ENCODE measurements around the gene BTBD2.
A peak's percentile ranks its signal among the peaks of the same experiment; 100 is the strongest.

Gene BTBD2

DNA sequence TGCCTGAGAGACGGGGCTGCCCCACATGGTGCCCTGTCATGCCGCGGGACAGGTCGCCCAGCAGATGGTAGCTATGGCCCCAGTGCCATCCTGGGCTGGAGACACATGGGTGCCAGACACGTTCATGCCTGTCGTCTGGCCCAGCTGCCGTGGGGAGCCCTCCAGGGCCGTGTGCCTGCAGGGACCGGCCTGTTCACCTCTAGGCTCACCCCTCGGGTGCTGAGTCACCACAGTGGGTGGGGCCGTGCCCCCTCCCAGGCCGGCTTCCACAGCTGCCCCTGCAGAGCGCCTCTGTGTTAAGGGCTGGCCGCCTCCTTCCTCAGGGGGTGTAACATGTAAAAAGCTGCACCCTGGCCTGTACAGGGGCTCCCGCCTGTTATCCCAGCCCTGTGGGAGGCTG, 38.4 kb downstream of the BTBD2 start:
- no peak overlapping the region for H3K4me3 ChIP-seq (ENCODE audit: low read depth, low read length)
- H3K4me1 ChIP-seq (ENCODE audit: control insufficient read depth in 1 of 2, insufficient read depth in 2 of 2, low read length in 2 of 2): peaks cover 9 to 11% of the 10 kb centered on the region in 2 experiments
- no peaks in the 10 kb centered on the region for H3K27me3 ChIP-seq (ENCODE audit: insufficient read depth, low read length)
- no peak overlapping the region for H3K14ac ChIP-seq (ENCODE audit: low read length)
- H3K36me3 ChIP-seq (ENCODE audit: control insufficient read depth in 1 of 2, insufficient read depth in 2 of 2, low read length in 2 of 2): peaks cover 58 to 60% of the 10 kb centered on the region in 2 experiments
- no peak overlapping the region for H2AFZ ChIP-seq (ENCODE audit: insufficient read depth, low read length, poor library complexity)
- H3K4ac ChIP-seq (ENCODE audit: low read depth, low read length): no peak overlapping the region
- H3K79me2 ChIP-seq (ENCODE audit: control insufficient read depth, insufficient read depth, low read length, poor library complexity): no peaks in the 10 kb centered on the region
- peak overlapping the region; percentile 51 for H4K8ac ChIP-seq (ENCODE audit: low read depth, low read length)
- no CpG with 5 or more reads among the region's 15 CpGs for WGBS (ENCODE audit: extremely low coverage, insufficient coverage, insufficient read length)
- no peak overlapping the region for H3K4me2 ChIP-seq (ENCODE audit: low read length)
- no peak overlapping the region for H2BK120ac ChIP-seq (ENCODE audit: insufficient read depth, low read length, poor library complexity)
- no peaks in the 10 kb centered on the region for H3K79me1 ChIP-seq (ENCODE audit: low read length)
- H3K9ac ChIP-seq (ENCODE audit: low read length): no peak overlapping the region
- no peak overlapping the region for H3K27ac ChIP-seq (ENCODE audit: low read depth, low read length)
- H3K23ac ChIP-seq (ENCODE audit: low read length): no peak overlapping the region
- no peak overlapping the region for H2BK5ac ChIP-seq (ENCODE audit: low read depth, low read length, poor library complexity)
- H3K9me3 ChIP-seq (ENCODE audit: insufficient read depth, low read depth, low read length): peaks cover 3% of the 10 kb centered on the region
- H2BK12ac ChIP-seq (ENCODE audit: low read length): no peak overlapping the region
- no peak overlapping the region for H4K12ac ChIP-seq (ENCODE audit: low read depth, low read length)
- no peak for DNase-seq
- peak overlapping the region; percentile 0 for H3K18ac ChIP-seq (ENCODE audit: low read length)
- no peak overlapping the region for H2AK5ac ChIP-seq (ENCODE audit: low read length)
- H4K91ac ChIP-seq (ENCODE audit: low read depth, low read length): peak overlapping the region; percentile 32

- Histone ChIP-seq H3K79me2 (ENCODE audit: control insufficient read depth, insufficient read depth, low read length, poor library complexity) (no peaks in the 10 kb centered on the region), H3K14ac (ENCODE audit: low read length) (no peak overlapping the region), H3K4me1 (ENCODE audit: control insufficient read depth in 1 of 2, insufficient read depth in 2 of 2, low read length in 2 of 2) (peaks cover 9 to 11% of the 10 kb centered on the region in 2 experiments), H3K27ac (ENCODE audit: low read depth, low read length) (no peak overlapping the region), H4K8ac (ENCODE audit: low read depth, low read length) (no peak overlapping the region), H2AK5ac (ENCODE audit: low read length) (no peak overlapping the region), H2BK5ac (ENCODE audit: low read depth, low read length, poor library complexity) (no peak overlapping the region), H3K18ac (ENCODE audit: low read length) (peak overlapping the region; percentile 48), H3K79me1 (ENCODE audit: low read length) (no peaks in the 10 kb centered on the region), H3K36me3 (ENCODE audit: control insufficient read depth in 1 of 2, insufficient read depth in 2 of 2, low read length in 2 of 2) (peaks cover 52 to 57% of the 10 kb centered on the region in 2 experiments), H3K9me3 (ENCODE audit: insufficient read depth, low read depth, low read length) (peaks cover 4% of the 10 kb centered on the region), H2BK12ac (ENCODE audit: low read length) (no peak overlapping the region), H4K12ac (ENCODE audit: low read depth, low read length) (peak overlapping the region; percentile 23), H2BK120ac (ENCODE audit: insufficient read depth, low read length, poor library complexity) (no peak overlapping the region), H3K4me2 (ENCODE audit: low read length) (no peak overlapping the region), H3K4ac (ENCODE audit: low read depth, low read length) (peak overlapping the region; percentile 63), H3K4me3 (ENCODE audit: low read depth, low read length) (no peak overlapping the region), H2AFZ (ENCODE audit: insufficient read depth, low read length, poor library complexity) (no peak overlapping the region), H3K27me3 (ENCODE audit: insufficient read depth, low read length) (no peaks in the 10 kb centered on the region), H4K91ac (ENCODE audit: low read depth, low read length) (no peak overlapping the region), H3K23ac (ENCODE audit: low read length) (no peak overlapping the region), H3K9ac (ENCODE audit: low read length) (no peak overlapping the region)
- no peak for DNase-seq
- no CpG with 5 or more reads among the region's 20 CpGs for WGBS (ENCODE audit: extremely low coverage, insufficient coverage, insufficient read length)
Observed at GRCh38 chr19:1975162-1975480, 40.4 kb downstream of the BTBD2 start.

- Histone ChIP-seq H3K4me3 (ENCODE audit: low read depth, low read length) (no peak overlapping the region), H3K4ac (ENCODE audit: low read depth, low read length) (peak overlapping the region; percentile 63), H4K8ac (ENCODE audit: low read depth, low read length) (no peak overlapping the region), H3K79me1 (ENCODE audit: low read length) (no peaks in the 10 kb centered on the region), H2AK5ac (ENCODE audit: low read length) (no peak overlapping the region), H3K36me3 (ENCODE audit: control insufficient read depth in 1 of 2, insufficient read depth in 2 of 2, low read length in 2 of 2) (peaks cover 52 to 57% of the 10 kb centered on the region in 2 experiments), H3K27ac (ENCODE audit: low read depth, low read length) (no peak overlapping the region), H3K4me2 (ENCODE audit: low read length) (no peak overlapping the region), H2AFZ (ENCODE audit: insufficient read depth, low read length, poor library complexity) (no peak overlapping the region), H4K12ac (ENCODE audit: low read depth, low read length) (no peak overlapping the region), H2BK12ac (ENCODE audit: low read length) (no peak overlapping the region), H3K9ac (ENCODE audit: low read length) (no peak overlapping the region), H3K14ac (ENCODE audit: low read length) (no peak overlapping the region), H3K18ac (ENCODE audit: low read length) (no peak overlapping the region), H2BK5ac (ENCODE audit: low read depth, low read length, poor library complexity) (no peak overlapping the region), H3K4me1 (ENCODE audit: control insufficient read depth in 1 of 2, insufficient read depth in 2 of 2, low read length in 2 of 2) (peaks cover 9 to 11% of the 10 kb centered on the region in 2 experiments), H2BK120ac (ENCODE audit: insufficient read depth, low read length, poor library complexity) (no peak overlapping the region), H3K9me3 (ENCODE audit: insufficient read depth, low read depth, low read length) (peaks cover 4% of the 10 kb centered on the region), H3K79me2 (ENCODE audit: control insufficient read depth, insufficient read depth, low read length, poor library complexity) (no peaks in the 10 kb centered on the region), H3K23ac (ENCODE audit: low read length) (no peak overlapping the region), H4K91ac (ENCODE audit: low read depth, low read length) (no peak overlapping the region), H3K27me3 (ENCODE audit: insufficient read depth, low read length) (no peaks in the 10 kb centered on the region)
- no peak for DNase-seq
- WGBS (ENCODE audit: extremely low coverage, insufficient coverage, insufficient read length): no CpG with 5 or more reads among the region's 28 CpGs
Observed at GRCh38 chr19:1974381-1975161, 40.9 kb downstream of the BTBD2 start.

DNA sequence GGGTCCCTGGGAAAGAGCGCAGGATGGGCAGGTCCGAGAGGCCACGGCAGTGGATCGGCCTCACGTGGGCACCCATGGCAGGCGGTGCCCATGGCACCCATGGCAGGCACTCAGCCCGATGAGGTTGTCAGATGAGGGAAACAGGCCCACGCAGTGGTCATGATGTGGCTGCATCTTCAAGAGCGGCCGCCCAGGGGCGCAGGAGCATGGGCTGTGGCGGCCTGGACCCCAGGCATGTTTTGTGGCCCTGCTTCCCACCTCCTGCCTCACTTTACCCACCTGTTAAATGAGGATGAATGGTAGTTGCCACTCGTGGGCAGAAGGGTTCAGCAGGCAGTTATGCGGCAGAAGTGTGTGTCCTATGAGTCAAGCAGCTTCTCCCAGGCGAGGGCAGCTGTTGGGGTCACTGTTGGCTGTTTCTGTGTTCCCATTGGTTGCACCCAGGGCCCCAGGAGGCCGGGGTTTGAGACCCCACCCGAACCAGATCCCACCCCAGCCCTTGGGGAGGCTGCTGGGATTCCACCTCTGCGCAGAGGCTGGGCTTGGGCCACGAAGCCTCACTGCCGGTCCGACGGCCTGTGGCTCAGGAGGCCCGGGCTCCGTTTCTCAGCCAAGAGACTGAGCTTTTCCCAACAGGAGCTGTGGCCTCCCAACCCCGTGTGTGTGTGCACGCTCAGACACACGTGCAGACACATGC, 44.6 kb downstream of the BTBD2 start:
- H3K9me3 ChIP-seq (ENCODE audit: insufficient read depth, low read depth, low read length): peaks cover 6% of the 10 kb centered on the region
- no peak overlapping the region for H2AK5ac ChIP-seq (ENCODE audit: low read length)
- H3K14ac ChIP-seq (ENCODE audit: low read length): no peak overlapping the region
- H4K8ac ChIP-seq (ENCODE audit: low read depth, low read length): no peak overlapping the region
- no peak overlapping the region for H3K4me3 ChIP-seq (ENCODE audit: low read depth, low read length)
- H3K4me1 ChIP-seq (ENCODE audit: control insufficient read depth in 1 of 2, insufficient read depth in 2 of 2, low read length in 2 of 2): no peaks in the 10 kb centered on the region
- H3K79me2 ChIP-seq (ENCODE audit: control insufficient read depth, insufficient read depth, low read length, poor library complexity): no peaks in the 10 kb centered on the region
- H3K27me3 ChIP-seq (ENCODE audit: insufficient read depth, low read length): no peaks in the 10 kb centered on the region
- no peak overlapping the region for H3K4ac ChIP-seq (ENCODE audit: low read depth, low read length)
- WGBS (ENCODE audit: extremely low coverage, insufficient coverage, insufficient read length): no CpG with 5 or more reads among the region's 27 CpGs
- no peak overlapping the region for H3K27ac ChIP-seq (ENCODE audit: low read depth, low read length)
- no peak overlapping the region for H2BK5ac ChIP-seq (ENCODE audit: low read depth, low read length, poor library complexity)
- H3K23ac ChIP-seq (ENCODE audit: low read length): no peak overlapping the region
- DNase-seq: no peak
- H3K36me3 ChIP-seq (ENCODE audit: control insufficient read depth in 1 of 2, insufficient read depth in 2 of 2, low read length in 2 of 2): peaks cover 43 to 52% of the 10 kb centered on the region in 2 experiments
- H2BK120ac ChIP-seq (ENCODE audit: insufficient read depth, low read length, poor library complexity): no peak overlapping the region
- no peak overlapping the region for H3K9ac ChIP-seq (ENCODE audit: low read length)
- H4K12ac ChIP-seq (ENCODE audit: low read depth, low read length): no peak overlapping the region
- H3K4me2 ChIP-seq (ENCODE audit: low read length): no peak overlapping the region
- no peak overlapping the region for H2AFZ ChIP-seq (ENCODE audit: insufficient read depth, low read length, poor library complexity)
- H2BK12ac ChIP-seq (ENCODE audit: low read length): no peak overlapping the region
- H4K91ac ChIP-seq (ENCODE audit: low read depth, low read length): no peak overlapping the region
- no peak overlapping the region for H3K18ac ChIP-seq (ENCODE audit: low read length)
- no peaks in the 10 kb centered on the region for H3K79me1 ChIP-seq (ENCODE audit: low read length)
